ENCODE results near the gene PHACTR1.

The PHACTR1 gene

GRCh38 chr6:13038741-13039190 lies 322.2 kb downstream of the PHACTR1 start:
- no peak for DNase-seq

GRCh38 chr6:13044390-13044789 lies 327.8 kb downstream of the PHACTR1 start:
- no peak for DNase-seq

GRCh38 chr6:13044896-13045295 lies 328.3 kb downstream of the PHACTR1 start:
- no peak for DNase-seq

- no peak for DNase-seq
These were observed 329.1 kb downstream of the PHACTR1 start for GRCh38 chr6:13045676-13046075.

- DNase-seq, result no peak
These were observed 329.5 kb downstream of the PHACTR1 start for GRCh38 chr6:13046084-13046483.

GRCh38 chr6:13048113-13048512 lies 331.5 kb downstream of the PHACTR1 start:
- no peak for DNase-seq

- no peak for DNase-seq
These were observed 333.2 kb downstream of the PHACTR1 start for GRCh38 chr6:13049666-13050254.

- DNase-seq, result no peak
These were observed 336.5 kb downstream of the PHACTR1 start for GRCh38 chr6:13053006-13053461.

GRCh38 chr6:13058051-13058450 lies 341.5 kb downstream of the PHACTR1 start:
- DNase-seq, result no peak

GRCh38 chr6:13059026-13059425 lies 342.5 kb downstream of the PHACTR1 start:
- no peak for DNase-seq

GRCh38 chr6:13063300-13063918 lies 346.8 kb downstream of the PHACTR1 start:
- no peak for DNase-seq

- no peak for DNase-seq
These were observed 349.0 kb downstream of the PHACTR1 start for GRCh38 chr6:13065581-13065980.

GRCh38 chr6:13066050-13066449 lies 349.5 kb downstream of the PHACTR1 start:
- no peak for DNase-seq

GRCh38 chr6:13066820-13067219 lies 350.3 kb downstream of the PHACTR1 start:
- DNase-seq, result no peak

- no peak for DNase-seq
These were observed 352.1 kb downstream of the PHACTR1 start for GRCh38 chr6:13068586-13069210.

- no peak for DNase-seq
These were observed 355.2 kb downstream of the PHACTR1 start for GRCh38 chr6:13071550-13072345.

- no peak for DNase-seq
These were observed 356.2 kb downstream of the PHACTR1 start for GRCh38 chr6:13072686-13073347.

- no peak for DNase-seq
These were observed 358.0 kb downstream of the PHACTR1 start for GRCh38 chr6:13074415-13075140.

- no peak for DNase-seq
These were observed 358.7 kb downstream of the PHACTR1 start for GRCh38 chr6:13075141-13075845.

- no peak for DNase-seq
These were observed 360.0 kb downstream of the PHACTR1 start for GRCh38 chr6:13076575-13076974.

GRCh38 chr6:13077117-13077516 lies 360.6 kb downstream of the PHACTR1 start:
- no peak for DNase-seq
